Stimulated activated CD8-positive, alpha-beta memory T cell treated with anti-CD3 and anti-CD28 coated beads, Interleukin-7, amount 100 ng/mL, for 4 hours (primary cell): ENCODE measurements around the gene LTBP4.
"Not testable (repeated sequence)": the region's sequence is repeated elsewhere in the genome, so short reads cannot be mapped to it uniquely, and the experiment has no call there.

Source experiments
- DNase-seq, 2 donors: peaks; one replicate each; pipeline ENCODE4 v3.0.0-alpha.2; 2020; ENCODE audit warnings: low read depth in 2 of 2

The LTBP4 gene

DNA sequence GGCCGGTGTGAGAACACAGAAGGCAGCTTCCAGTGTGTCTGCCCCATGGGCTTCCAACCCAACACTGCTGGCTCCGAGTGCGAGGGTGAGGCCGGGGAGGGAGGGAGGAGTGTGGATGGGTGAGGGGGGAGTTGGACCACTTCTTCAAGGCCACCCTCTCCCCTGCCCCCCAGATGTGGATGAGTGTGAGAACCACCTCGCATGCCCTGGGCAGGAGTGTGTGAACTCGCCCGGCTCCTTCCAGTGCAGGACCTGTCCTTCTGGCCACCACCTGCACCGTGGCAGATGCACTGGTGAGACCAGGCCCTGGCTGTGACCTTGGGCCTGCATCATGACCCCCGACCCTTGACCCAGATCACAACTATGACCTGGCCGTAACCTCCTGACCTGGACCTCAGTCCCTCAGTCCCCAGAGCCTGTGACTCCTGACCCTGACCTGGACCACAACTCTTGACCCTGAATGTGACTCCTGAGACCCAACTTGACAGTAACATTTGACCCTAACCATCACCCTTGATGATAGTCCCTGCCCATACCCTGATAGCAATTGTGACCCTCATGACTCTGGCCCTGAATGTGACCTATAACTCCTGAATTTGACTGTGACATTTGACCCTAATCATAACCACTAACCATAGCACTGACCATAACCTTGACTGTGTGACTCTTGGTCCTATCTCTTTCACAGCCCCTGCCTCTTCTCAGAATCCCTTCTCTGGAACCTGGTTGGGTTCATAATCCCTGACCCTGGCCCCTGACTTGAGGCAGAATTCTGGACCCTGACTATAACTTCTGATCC is 10.9 kb downstream of the LTBP4 start:
- no peak for DNase-seq

DNA sequence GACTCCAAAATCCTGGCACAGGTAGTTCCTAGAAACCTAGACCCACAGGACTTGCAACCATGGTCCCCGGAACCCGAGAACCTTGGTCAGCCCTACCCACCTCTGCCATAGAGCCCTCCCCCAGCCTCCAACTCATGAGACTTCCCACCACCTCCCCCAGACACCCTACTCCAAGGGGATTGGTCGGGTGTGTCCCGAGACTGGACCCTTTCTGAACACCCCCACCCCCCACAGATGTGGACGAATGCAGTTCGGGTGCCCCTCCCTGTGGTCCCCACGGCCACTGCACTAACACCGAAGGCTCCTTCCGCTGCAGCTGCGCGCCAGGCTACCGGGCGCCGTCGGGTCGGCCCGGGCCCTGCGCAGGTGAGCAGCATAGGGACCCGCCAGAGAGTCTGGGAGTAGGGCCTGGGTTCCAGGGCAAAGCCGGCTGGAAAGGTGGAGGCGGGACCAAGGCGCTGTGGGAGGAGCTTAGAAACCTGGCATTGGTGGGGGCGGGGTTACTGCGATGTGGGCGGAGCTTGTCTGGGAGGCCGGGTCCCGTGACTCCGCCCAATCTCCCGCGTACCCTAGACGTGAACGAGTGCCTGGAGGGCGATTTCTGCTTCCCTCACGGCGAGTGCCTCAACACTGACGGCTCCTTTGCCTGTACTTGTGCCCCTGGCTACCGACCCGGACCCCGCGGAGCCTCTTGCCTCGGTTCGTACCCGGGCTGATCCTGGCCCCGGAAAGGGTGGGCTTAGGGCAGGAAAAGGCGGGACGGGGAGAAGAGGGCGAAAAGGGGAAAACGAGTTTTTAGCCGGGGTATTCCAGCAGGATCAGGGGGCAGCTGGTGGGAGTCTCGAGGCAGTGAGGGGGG is 11.9 kb downstream of the LTBP4 start:
- DNase-seq, result peak; percentile 65 to 66

- peak; percentile 85 to 87 for DNase-seq
These were observed 12.8 kb downstream of the LTBP4 start for GRCh38 chr19:40613690-40614621.

GRCh38 chr19:40614622-40615411 is 13.6 kb downstream of the LTBP4 start:
- peak; percentile 90 to 97 for DNase-seq

DNA sequence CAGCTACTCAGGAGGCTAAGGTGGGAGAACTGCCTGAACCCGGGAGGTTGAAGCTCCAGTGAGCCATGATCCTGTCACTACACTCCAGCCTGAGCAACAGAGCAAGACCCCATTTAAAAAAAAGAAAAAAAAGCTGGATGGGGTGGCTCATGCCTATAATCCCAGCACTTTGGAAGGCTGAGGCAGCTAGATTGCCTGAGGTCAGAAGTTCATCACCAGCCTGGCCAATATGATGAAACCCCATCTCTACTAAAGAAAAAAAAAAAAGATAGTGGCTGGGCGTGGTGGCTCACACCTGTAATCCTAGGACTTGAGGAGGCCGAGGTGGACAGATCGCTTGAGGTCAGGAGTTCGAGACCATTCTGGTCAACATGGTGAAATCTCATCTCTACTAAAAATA is 15.0 kb downstream of the LTBP4 start:
- no peak for DNase-seq

DNA sequence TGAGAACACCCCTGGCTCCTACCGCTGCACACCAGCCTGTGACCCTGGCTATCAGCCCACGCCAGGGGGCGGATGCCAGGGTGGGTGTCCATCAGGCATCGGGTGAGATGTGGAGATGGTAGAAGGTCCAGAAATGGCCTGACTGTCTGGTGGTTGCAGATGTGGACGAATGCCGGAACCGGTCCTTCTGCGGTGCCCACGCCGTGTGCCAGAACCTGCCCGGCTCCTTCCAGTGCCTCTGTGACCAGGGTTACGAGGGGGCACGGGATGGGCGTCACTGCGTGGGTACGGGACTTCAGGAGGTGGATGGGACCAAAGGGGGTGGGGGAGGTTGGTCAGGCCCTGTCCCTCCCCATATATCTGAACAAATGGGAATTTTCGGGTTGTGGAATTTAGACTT is 15.8 kb downstream of the LTBP4 start:
- no peak for DNase-seq

GRCh38 chr19:40617961-40618360 is 16.8 kb downstream of the LTBP4 start:
- no peak for DNase-seq

DNA sequence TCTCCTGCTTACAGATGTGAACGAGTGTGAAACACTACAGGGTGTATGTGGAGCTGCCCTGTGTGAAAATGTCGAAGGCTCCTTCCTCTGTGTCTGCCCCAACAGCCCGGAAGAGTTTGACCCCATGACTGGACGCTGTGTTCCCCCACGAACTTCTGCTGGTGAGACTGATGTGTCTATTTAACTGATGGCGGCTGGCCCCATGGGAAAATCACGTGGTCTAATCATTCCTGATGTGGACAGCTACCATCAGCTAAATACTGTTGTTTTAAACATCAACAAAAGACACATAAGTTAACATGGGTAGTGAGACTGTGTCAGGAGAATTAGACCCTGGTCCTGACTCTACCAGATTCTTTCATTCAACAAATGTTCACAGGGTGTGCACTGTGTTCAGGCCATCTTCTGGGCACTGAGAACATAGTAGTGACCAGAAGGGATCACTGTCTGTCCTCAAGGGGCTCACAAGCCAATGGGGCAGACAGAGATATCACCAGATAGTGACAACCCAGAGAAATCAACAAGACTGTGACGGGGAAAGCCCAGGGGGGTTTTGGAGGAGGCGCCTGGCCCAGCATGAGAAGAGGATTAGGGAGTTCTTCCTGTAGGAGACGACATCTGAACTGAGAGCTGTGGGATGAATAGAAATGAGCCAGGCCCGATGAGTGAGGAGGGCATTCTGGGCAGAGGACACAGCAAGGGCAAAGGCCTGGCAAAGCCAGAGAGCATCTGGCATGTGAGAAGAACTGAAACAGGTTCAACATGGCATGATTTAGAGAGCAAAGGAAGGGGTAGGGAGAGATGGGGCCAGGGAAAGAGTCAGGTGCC is 18.4 kb downstream of the LTBP4 start:
- no peak for DNase-seq

DNA sequence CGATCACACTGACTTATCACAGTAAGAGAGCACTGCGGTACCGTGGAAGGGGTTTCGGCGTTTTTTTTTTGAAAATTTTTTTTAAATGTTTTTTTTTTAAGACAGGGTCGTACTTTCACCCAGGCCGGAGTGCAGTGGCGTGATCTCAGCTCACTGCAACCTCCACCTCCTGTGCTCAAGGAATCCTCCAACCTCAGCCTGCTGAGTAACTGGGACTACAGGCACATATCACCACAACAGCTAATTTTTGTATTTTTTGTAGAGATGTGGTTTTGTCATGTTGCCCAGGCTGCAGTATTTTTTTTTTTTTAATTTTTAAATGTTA is 19.0 kb downstream of the LTBP4 start:
- DNase-seq, result no peak

DNA sequence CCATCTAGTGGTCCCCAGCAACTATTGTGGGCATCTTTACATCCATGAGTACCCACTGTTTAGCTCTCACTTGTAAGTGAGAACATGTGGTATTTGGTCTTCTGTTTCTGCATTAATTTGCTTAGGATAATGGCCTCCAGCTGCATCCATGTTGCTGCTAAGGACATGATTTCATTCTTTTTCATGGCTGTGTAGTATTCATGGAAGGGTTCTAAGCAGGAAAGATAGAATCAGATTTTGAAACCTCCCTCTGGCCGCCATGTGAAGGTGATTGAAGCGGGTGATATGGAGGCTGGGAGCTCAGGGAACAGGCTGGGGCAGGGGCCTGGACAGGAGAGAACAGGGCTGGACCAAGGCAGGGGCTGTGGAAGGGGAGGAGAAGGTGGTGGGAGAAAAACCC is 20.1 kb downstream of the LTBP4 start:
- DNase-seq, result no peak

- no peak for DNase-seq
These were observed 21.0 kb downstream of the LTBP4 start for GRCh38 chr19:40621966-40622772.

- DNase-seq, result no peak
These were observed 21.6 kb downstream of the LTBP4 start for GRCh38 chr19:40622773-40623075.

- no peak for DNase-seq
These were observed 22.5 kb downstream of the LTBP4 start for GRCh38 chr19:40623403-40624251.

DNA sequence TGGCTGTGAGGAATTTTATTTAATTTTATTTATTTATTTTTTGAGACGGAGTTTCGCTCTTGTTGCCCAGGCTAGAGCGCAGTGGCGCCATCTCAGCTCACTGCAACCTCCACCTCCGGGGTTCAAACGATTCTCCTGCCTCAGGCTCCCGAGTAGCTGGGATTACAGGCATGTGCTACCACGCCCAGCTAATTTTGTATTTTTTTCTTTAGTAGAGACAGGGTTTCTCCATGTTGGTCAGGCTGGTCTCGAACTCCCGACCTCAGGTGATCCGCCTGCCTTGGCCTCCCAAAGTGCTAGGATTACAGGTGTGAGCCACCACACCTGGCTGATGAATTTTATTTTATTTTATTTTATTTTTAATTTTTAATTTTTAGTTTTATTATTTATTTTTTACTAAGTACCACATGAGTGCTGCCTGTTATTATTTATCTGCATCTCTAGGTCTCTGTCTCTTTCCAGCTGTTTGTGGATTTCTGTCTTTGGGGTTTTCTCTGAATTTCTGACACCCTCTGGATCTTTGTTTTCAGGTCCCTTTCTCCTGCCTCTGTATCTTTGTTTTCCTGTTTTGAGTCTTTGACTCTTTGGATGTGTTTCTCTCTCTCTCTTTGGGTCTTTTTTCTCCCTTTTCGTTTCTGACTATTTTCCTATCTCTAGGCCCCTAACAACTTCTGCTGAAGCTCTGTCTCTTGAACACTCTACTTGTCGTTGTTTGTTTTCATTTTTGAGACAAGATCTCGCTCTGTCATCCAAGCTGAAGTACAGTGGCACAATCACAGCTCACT is 23.4 kb downstream of the LTBP4 start:
- not testable (repeated sequence) for DNase-seq

DNA sequence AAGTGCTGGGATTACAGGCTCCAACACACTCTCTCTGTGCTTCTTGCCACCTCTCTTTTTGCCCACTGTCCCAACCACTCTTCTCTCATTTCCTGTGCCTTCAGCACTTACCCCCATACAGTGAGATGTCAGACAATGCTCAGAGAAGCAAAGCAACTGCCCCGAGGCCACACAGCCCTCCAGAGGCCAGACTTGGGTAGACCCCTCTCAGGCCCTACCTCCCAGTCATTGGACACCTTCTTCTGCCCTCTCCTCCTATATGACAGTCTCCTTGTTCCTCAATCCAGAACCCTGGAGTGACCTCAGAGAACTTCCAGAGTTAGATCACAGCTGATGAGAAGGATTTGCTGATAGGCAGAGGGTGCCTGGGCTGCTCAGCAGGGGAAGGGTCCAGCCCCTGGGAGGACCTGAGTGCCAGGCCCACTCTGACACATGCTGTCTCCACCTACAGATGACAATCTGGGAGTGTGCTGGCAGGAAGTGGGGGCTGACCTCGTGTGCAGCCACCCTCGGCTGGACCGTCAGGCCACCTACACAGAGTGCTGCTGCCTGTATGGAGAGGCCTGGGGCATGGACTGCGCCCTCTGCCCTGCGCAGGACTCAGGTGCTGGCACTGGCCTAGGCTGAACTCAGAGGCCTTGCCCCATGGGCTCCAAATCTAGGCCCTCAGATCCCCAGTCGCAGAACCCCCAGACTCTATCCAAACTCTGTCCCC is 24.4 kb downstream of the LTBP4 start:
- no peak for DNase-seq

DNA sequence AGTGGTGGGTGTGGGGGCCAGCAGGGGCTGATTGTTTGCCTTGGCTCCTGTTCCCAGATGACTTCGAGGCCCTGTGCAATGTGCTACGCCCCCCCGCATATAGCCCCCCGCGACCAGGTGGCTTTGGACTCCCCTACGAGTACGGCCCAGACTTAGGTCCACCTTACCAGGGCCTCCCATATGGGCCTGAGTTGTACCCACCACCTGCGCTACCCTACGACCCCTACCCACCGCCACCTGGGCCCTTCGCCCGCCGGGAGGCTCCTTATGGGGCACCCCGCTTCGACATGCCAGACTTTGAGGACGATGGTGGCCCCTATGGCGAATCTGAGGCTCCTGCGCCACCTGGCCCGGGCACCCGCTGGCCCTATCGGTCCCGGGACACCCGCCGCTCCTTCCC is 25.7 kb downstream of the LTBP4 start:
- no peak for DNase-seq
